SK-N-SH (cell line): ENCODE data around the gene AGBL4. TPM values are rescaled to one million over a fixed set of nuclear protein-coding genes. Genes with fewer than 3 reads are reported as not detected.

ENCODE experiments used
- CTCF ChIA-PET: fragments of 300-600, 350-600 bp; formaldehyde crosslinking; extraction: SDS; loops from one replicate; lab custom pipeline; 2021; lab: Yijun Ruan, JAX
- POLR2A ChIA-PET: fragments of 350-600 bp; sonication (Branson Sonifier 250); formaldehyde crosslinking; extraction: SDS; loops from one replicate; lab custom pipeline; 2020; ENCODE audit warnings: antibody characterized with exemption, inconsistent platforms; lab: Yijun Ruan, JAX
- DNase-seq: peaks from one replicate; pipeline ENCODE4 v3.0.0; 2012
- H2AFZ ChIP-seq: fragments of 200-600 bp; sonication (generic); 2 replicates; pipeline ENCODE4 v1.8.1; 2016; ENCODE audit warnings: antibody characterized with exemption, mild to moderate bottlenecking, low read depth
- H3F3A ChIP-seq: fragments of 200-600 bp; sonication (generic); replicated peaks from 2 replicates; pipeline ENCODE3; 2016; ENCODE audit warnings: antibody characterized with exemption, mild to moderate bottlenecking; ENCODE audit not compliant: insufficient read depth
- H3K27ac ChIP-seq, 2 experiments: fragments of 200-500 bp in 1 of 2; fragments of 200-600 bp in 1 of 2; sonication (Bioruptor generic) in 1 of 2; sonication (generic), shearing (Covaris generic) in 1 of 2; 2 replicates each; pipeline versions ENCODE4 v1.5.1 to v1.6.1; 2014 to 2016; ENCODE audit warnings: low read depth in 2 of 2, inconsistent platforms in 1 of 2, low read length in 1 of 2, mild to moderate bottlenecking in 1 of 2, mixed read lengths in 1 of 2
- H3K27me3 ChIP-seq: fragments of 200-600 bp; sonication (generic), shearing (Covaris generic); 2 replicates; pipeline ENCODE4 v1.6.1; 2016; ENCODE audit warnings: mixed run types; ENCODE audit not compliant: insufficient read depth
- H3K36me3 ChIP-seq, 2 experiments: fragments of 200-500 bp in 1 of 2; fragments of 200-600 bp in 1 of 2; sonication (Bioruptor generic) in 1 of 2; sonication (generic) in 1 of 2; replicated peaks in 1 of 2; 2 replicates each; pipeline versions ENCODE3 to v1.5.1; 2014 to 2016; ENCODE audit warnings: low read length in 1 of 2, mild to moderate bottlenecking in 1 of 2; ENCODE audit not compliant: insufficient read depth in 2 of 2, control insufficient read depth in 1 of 2
- H3K4me1 ChIP-seq, 2 experiments: fragments of 200-500 bp in 1 of 2; fragments of 200-600 bp in 1 of 2; sonication (Bioruptor generic) in 1 of 2; sonication (generic), shearing (Covaris generic) in 1 of 2; 2 replicates each; pipeline versions ENCODE4 v1.5.1 to v1.6.1; 2014 to 2016; ENCODE audit warnings: low read depth in 1 of 2, low read length in 1 of 2, mixed run types in 1 of 2; ENCODE audit not compliant: insufficient read depth in 2 of 2, control insufficient read depth in 1 of 2
- H3K4me2 ChIP-seq: fragments of 200-600 bp; sonication (generic), shearing (Covaris generic); 2 replicates; pipeline ENCODE4 v1.6.1; 2017; ENCODE audit warnings: mixed run types
- H3K4me3 ChIP-seq, 2 experiments: fragments of 200-500 bp in 1 of 2; fragments of 200-600 bp in 1 of 2; sonication (Bioruptor generic) in 1 of 2; sonication (generic), shearing (Covaris generic) in 1 of 2; 2 replicates each; pipeline versions ENCODE4 v1.5.1 to v1.8.1; 2014 to 2016; ENCODE audit warnings: low read depth in 2 of 2, inconsistent platforms in 1 of 2, low read length in 1 of 2, mild to moderate bottlenecking in 1 of 2, mixed read lengths in 1 of 2, moderate library complexity in 1 of 2
- H3K79me2 ChIP-seq: fragments of 200-600 bp; sonication (generic); 2 replicates; pipeline ENCODE4 v1.8.1; 2017; ENCODE audit warnings: mild to moderate bottlenecking; ENCODE audit not compliant: insufficient read depth
- H3K9ac ChIP-seq: fragments of 200-600 bp; sonication (generic); 2 replicates; pipeline ENCODE4 v1.6.1; 2017; ENCODE audit warnings: mixed run types
- H3K9me2 ChIP-seq: fragments of 200-600 bp; sonication (generic); 2 replicates; pipeline ENCODE4 v1.6.1; 2017; ENCODE audit warnings: mixed run types
- H3K9me3 ChIP-seq: fragments of 200-600 bp; sonication (generic); 2 replicates; pipeline ENCODE4 v1.6.1; 2017; ENCODE audit warnings: mixed run types, mild to moderate bottlenecking, moderate library complexity
- H4K20me1 ChIP-seq: fragments of 200-600 bp; sonication (generic); 2 replicates; pipeline ENCODE4 v1.6.1; 2017; ENCODE audit warnings: mild to moderate bottlenecking, mixed run types; ENCODE audit not compliant: insufficient read depth
- FOXJ3 ChIP-seq: sonication (generic); formaldehyde crosslinking; IDR thresholded peaks from 2 replicates; pipeline ENCODE4 v1.5.1; 2020; ENCODE audit warnings: mild to moderate bottlenecking, missing genetic modification reagents
- GABPA ChIP-seq: IDR thresholded peaks from 2 replicates; pipeline ENCODE4 v1.4.0; 2012; ENCODE audit warnings: low read depth, mild to moderate bottlenecking
- JUND ChIP-seq: IDR thresholded peaks from 2 replicates; pipeline ENCODE4 v1.4.0; 2012
- MXI1 ChIP-seq: IDR thresholded peaks from 2 replicates; pipeline ENCODE4 v1.6.1; 2012; ENCODE audit warnings: mild to moderate bottlenecking, low read depth, low read length, improper control_type of control experiment
- RAD21 ChIP-seq: IDR thresholded peaks from 2 replicates; pipeline ENCODE4 v1.6.1; 2012; ENCODE audit warnings: mild to moderate bottlenecking, low read length
- RXRA ChIP-seq: IDR thresholded peaks from 2 replicates; pipeline ENCODE4 v1.4.0; 2012; ENCODE audit warnings: low read depth, mild to moderate bottlenecking, borderline replicate concordance
- SMC3 ChIP-seq: IDR thresholded peaks from 2 replicates; pipeline ENCODE4 v1.6.1; 2012; ENCODE audit warnings: low read depth, low read length, improper control_type of control experiment
- TEAD4 ChIP-seq: IDR thresholded peaks from 2 replicates; pipeline ENCODE4 v1.4.0; 2012; ENCODE audit warnings: mild to moderate bottlenecking, borderline replicate concordance; ENCODE audit not compliant: insufficient read depth
- YY1 ChIP-seq: IDR thresholded peaks from 2 replicates; pipeline ENCODE4 v1.4.0; 2012; ENCODE audit warnings: low read depth, mild to moderate bottlenecking
- WGBS: methylation state at CpG from one replicate; pipeline ENCODE4 v1.1.6; 2017; ENCODE audit warnings: low lambda C conversion rate; 5-methylcytosine and 5-hydroxymethylcytosine counted together
- polyA plus RNA-seq, 3 experiments: library from polyadenylated mRNA; depleted of rRNA; stranded (reverse); fragments of >200 nt; gene quantifications; 2 replicates each; pipeline ENCODE4 v1.2.3, GENCODE V29; 2012
- TF ChIP-seq, protein P1 (sequence below): fragments of 200-600 bp; sonication (generic); IDR thresholded peaks from 2 replicates; pipeline ENCODE4 v1.6.1; 2017; ENCODE audit warnings: antibody characterized with exemption, mild to moderate bottlenecking, moderate library complexity
- TF ChIP-seq, protein P2 (sequence below): fragments of 150-350 bp; IDR thresholded peaks from 2 replicates; pipeline ENCODE4 v1.6.1; 2017; ENCODE audit warnings: antibody characterized with exemption, low read length, low read depth, borderline replicate concordance
- TF ChIP-seq, protein P3 (sequence below): IDR thresholded peaks from 2 replicates; pipeline ENCODE4 v1.4.0; 2012; ENCODE audit warnings: low read depth
- TF ChIP-seq, protein P4 (sequence below): IDR thresholded peaks from 2 replicates; pipeline ENCODE4 v1.4.0; 2012; ENCODE audit warnings: low read depth, borderline replicate concordance
- TF ChIP-seq, protein P5 (sequence below): fragments of 150-350 bp; IDR thresholded peaks from 2 replicates; pipeline ENCODE4 v1.6.1; 2016; ENCODE audit warnings: mild to moderate bottlenecking, low read depth, low read length

The AGBL4 gene
- polyA plus RNA-seq, 1 of the 3 experiments (the other 2 are of a cell fraction), result 0.07 TPM

- TF ChIP-seq, protein P1, sequence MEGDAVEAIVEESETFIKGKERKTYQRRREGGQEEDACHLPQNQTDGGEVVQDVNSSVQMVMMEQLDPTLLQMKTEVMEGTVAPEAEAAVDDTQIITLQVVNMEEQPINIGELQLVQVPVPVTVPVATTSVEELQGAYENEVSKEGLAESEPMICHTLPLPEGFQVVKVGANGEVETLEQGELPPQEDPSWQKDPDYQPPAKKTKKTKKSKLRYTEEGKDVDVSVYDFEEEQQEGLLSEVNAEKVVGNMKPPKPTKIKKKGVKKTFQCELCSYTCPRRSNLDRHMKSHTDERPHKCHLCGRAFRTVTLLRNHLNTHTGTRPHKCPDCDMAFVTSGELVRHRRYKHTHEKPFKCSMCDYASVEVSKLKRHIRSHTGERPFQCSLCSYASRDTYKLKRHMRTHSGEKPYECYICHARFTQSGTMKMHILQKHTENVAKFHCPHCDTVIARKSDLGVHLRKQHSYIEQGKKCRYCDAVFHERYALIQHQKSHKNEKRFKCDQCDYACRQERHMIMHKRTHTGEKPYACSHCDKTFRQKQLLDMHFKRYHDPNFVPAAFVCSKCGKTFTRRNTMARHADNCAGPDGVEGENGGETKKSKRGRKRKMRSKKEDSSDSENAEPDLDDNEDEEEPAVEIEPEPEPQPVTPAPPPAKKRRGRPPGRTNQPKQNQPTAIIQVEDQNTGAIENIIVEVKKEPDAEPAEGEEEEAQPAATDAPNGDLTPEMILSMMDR, result no peak
- no peak for TF ChIP-seq JUND
Measured at GRCh38 chr1:50060279-50060678, 36.5 kb upstream of the AGBL4 start (continued).

- WGBS, result 51% methylated on average over 2 of the region's 2 CpGs
- peak overlapping the region in 1 of 2 experiments; percentile 53; a peak in 2 of 4 replicates for H3K4me3 ChIP-seq
- H3K27ac ChIP-seq, result no peak overlapping the region
- H3K4me2 ChIP-seq, result peak overlapping the region; percentile 67; the same call in 1 of the 2 replicates
- CTCF ChIA-PET, result interaction anchor here (0.6 to 5.1 kb wide), 22 partner anchors 12 to 1516 kb away, joined by 3 to 49 read pairs (median 5); partner anchors contain the start of gene AGBL4
- peak overlapping the region; percentile 59; the same call in 1 of the 2 replicates for H2AFZ ChIP-seq
- no peak overlapping the region for H3K9ac ChIP-seq
- H3K79me2 ChIP-seq, result no peaks in the 10 kb centered on the region
- no peaks in the 10 kb centered on the region for H4K20me1 ChIP-seq
- TF ChIP-seq, protein P2, sequence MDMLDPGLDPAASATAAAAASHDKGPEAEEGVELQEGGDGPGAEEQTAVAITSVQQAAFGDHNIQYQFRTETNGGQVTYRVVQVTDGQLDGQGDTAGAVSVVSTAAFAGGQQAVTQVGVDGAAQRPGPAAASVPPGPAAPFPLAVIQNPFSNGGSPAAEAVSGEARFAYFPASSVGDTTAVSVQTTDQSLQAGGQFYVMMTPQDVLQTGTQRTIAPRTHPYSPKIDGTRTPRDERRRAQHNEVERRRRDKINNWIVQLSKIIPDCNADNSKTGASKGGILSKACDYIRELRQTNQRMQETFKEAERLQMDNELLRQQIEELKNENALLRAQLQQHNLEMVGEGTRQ, result no peak
- TF ChIP-seq, protein P3, sequence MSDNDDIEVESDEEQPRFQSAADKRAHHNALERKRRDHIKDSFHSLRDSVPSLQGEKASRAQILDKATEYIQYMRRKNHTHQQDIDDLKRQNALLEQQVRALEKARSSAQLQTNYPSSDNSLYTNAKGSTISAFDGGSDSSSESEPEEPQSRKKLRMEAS, result 0 out of 2 replicates have a peak, but pooled peaks have one; percentile 2
- TF ChIP-seq GABPA, result no peak
- TF ChIP-seq TEAD4, result no peak
- TF ChIP-seq RXRA, result no peak
- H3K9me2 ChIP-seq, result no peaks in the 10 kb centered on the region
- H3F3A ChIP-seq, result no peaks in the 10 kb centered on the region
- POLR2A ChIA-PET, result interaction anchor here (0.6 to 1.3 kb wide), 4 partner anchors 38 to 266 kb away, joined by 3 to 4 read pairs (median 3); partner anchors contain the start of gene ELAVL4
- DNase-seq, result no peak
- H3K4me1 ChIP-seq, result no peaks in the 10 kb centered on the region; a peak in 1 of 4 replicates
- no peaks in the 10 kb centered on the region for H3K36me3 ChIP-seq
- no peaks in the 10 kb centered on the region for H3K9me3 ChIP-seq
- H3K27me3 ChIP-seq, result no peaks in the 10 kb centered on the region; the same call in 1 of the 2 replicates
Measured at GRCh38 chr1:50048791-50049190, 25.0 kb upstream of the AGBL4 start.

DNA sequence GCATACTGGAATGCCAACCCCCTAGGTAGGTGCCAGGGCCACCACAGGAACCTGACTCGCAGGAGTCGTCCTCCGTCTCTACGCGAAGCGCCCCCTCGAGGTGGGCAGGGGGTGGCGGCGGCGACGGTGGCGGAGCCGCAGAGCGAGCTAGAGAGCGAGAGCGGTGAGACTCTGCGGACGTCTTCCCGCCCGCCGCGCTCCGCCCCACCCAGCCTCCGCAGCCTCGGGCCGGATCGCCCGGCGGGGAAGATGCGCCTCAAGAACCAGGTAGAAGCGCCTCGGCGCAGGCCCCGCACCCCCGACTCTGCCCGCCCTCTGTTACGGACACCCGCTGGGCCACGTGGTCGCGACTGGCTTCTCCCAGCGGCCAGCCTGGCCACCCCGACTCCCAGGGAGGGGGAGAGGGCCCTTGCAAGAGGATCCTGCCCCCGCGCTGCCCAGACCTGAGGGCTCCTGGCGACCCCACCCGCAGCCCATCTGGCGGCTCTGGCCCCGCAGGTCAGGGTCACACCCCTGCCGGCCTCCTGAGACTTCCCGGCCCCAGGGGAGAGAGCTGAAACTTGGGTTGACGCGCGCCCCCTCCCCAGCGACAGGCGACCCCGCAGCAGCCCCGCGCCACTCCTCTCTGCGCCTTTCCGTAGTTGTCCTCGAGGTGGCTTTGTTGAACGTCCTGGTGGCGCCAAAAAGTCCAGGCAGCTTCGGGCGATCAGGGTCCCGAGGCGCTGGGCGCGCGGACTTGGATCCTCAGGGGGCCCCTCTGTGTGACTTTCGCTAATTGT lies 24.4 kb upstream of the AGBL4 start:
- no peak overlapping the region for H3K9ac ChIP-seq
- peak overlapping the region; percentile 53 to 61 for H3K4me3 ChIP-seq
- H3K9me2 ChIP-seq, result no peaks in the 10 kb centered on the region
- TF ChIP-seq MXI1, result peak; percentile 55; the same call in 1 of the 2 replicates
- TF ChIP-seq, protein P4, sequence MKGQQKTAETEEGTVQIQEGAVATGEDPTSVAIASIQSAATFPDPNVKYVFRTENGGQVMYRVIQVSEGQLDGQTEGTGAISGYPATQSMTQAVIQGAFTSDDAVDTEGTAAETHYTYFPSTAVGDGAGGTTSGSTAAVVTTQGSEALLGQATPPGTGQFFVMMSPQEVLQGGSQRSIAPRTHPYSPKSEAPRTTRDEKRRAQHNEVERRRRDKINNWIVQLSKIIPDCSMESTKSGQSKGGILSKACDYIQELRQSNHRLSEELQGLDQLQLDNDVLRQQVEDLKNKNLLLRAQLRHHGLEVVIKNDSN, result peak; percentile 39; the same call in 1 of the 2 replicates
- peak; percentile 34; the same call in 1 of the 2 replicates for TF ChIP-seq FOXJ3 (CRISPR knock-in tag)
- no peak for TF ChIP-seq YY1
- TF ChIP-seq, protein P1, result peak; percentile 46
- TF ChIP-seq, protein P5, sequence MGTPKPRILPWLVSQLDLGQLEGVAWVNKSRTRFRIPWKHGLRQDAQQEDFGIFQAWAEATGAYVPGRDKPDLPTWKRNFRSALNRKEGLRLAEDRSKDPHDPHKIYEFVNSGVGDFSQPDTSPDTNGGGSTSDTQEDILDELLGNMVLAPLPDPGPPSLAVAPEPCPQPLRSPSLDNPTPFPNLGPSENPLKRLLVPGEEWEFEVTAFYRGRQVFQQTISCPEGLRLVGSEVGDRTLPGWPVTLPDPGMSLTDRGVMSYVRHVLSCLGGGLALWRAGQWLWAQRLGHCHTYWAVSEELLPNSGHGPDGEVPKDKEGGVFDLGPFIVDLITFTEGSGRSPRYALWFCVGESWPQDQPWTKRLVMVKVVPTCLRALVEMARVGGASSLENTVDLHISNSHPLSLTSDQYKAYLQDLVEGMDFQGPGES, result no peak
- no peak for TF ChIP-seq JUND
- TF ChIP-seq, protein P3, result 0 out of 2 replicates have a peak, but pooled peaks have one; percentile 11
- peak; percentile 24; the same call in 1 of the 2 replicates for TF ChIP-seq SMC3
- peak; percentile 54 for TF ChIP-seq RAD21
- TF ChIP-seq, all 33 proteins: peak for 7
- Histone ChIP-seq H4K20me1 (no peaks in the 10 kb centered on the region), H3K27me3 (no peaks in the 10 kb centered on the region; the same call in 1 of the 2 replicates), H3K4me1 (no peaks in the 10 kb centered on the region; a peak in 1 of 4 replicates), H3F3A (no peaks in the 10 kb centered on the region), H3K36me3 (no peaks in the 10 kb centered on the region), H3K4me2 (peak overlapping the region; percentile 67), H3K9me3 (no peaks in the 10 kb centered on the region), H2AFZ (peak overlapping the region; percentile 59; the same call in 1 of the 2 replicates), H3K27ac (peak overlapping the region in 1 of 2 experiments; percentile 43; a peak in 1 of 4 replicates), H3K79me2 (no peaks in the 10 kb centered on the region)
- CTCF ChIA-PET, result interaction anchor here (0.5 to 5.1 kb wide), 39 partner anchors 10 to 1515 kb away, joined by 3 to 49 read pairs (median 3); partner anchors contain the start of gene AGBL4
- 10% methylated on average over 8 of the region's 72 CpGs for WGBS
- peak; percentile 87 for DNase-seq
- POLR2A ChIA-PET, result interaction anchor here (0.6 to 1.3 kb wide), 4 partner anchors 38 to 265 kb away, joined by 3 to 4 read pairs (median 3); partner anchors contain the start of gene ELAVL4
